Stimulated activated CD8-positive, alpha-beta memory T cell treated with anti-CD3 and anti-CD28 coated beads, Interleukin-12 subunit alpha, Interleukin-12 subunit beta, amount 100 ng/mL, for 24 hours (primary cell): ENCODE measurements around the gene RERE.

Experiments
- DNase-seq: peaks from one replicate; pipeline ENCODE4 v3.0.0-alpha.2; 2020; ENCODE audit errors: extremely low read depth

RERE gene

DNA sequence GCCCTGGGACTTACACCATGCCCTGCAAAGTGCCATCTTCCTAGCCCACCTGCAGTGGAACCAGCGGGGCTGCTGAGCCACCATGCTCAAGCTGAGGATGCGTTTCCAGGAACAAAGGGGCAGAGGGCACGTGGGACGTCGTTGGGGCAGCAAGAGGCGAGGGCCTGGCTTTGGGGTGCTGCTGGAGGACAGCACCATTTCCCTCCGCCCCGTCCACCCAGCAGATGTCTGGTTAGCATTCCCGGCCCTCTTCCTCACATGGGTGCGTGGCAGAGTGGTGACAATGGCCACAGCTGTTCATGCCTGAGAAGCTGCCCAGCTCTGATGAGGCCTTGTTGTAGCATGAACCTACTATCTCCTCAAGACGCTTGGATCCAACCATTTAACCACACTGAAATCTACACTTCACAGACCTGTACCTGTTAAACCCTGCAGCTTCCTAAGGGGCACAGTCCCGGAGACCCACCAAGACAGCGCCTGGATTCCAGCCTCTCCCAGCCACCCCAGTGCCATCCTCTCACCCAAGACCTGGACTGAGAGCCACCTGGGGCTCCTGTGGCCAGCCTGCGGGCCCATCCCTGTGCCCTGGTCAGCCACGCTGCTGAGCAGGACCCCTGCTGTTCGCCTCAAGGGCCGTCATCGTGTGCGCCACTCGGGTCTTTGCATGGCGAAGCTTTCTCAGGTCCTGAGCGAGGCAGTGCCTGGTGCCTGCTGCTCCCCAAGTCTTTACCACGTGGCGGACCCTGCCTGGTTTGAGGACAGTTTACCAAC is 466.3 kb downstream of the RERE start:
- DNase-seq, result no peak

DNA sequence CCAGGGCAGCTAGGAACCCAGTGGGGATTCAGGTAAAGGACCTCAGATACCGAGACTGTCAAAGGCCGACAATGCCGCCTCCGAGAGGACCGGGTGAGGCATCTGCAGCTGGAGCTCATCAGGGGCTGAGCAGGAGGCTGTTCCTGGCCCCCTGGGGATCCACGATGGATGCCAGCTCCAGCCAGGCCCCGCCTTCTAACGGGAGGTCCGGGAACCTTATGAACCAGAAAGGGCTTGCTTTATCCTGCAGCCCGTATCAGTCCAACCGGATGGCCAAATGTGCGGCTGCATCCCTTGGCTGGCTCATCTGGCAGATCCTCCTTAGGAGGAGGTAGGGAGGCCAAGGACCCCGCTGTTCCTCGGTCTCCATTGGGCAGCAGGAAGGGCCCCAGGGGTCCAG is 467.5 kb downstream of the RERE start:
- no peak for DNase-seq

DNA sequence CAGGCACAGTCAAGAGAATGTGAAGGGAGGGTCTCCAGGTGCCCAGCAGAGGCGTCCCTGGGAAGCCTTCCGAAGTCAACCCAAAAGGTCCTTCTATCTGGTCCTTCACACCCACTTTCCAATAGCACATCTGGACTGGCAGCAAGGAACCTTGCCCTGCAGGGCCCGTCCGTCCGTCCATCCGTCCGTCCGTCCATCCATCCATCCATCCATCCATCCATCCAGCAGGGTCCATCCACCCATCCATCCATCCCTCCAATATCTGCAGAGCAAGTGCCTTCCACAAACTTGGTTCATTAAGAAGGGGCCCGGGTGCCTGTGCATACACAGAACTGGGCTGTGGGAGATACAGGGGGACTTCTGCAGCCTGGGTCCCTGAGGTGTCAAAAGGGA is 468.0 kb downstream of the RERE start:
- DNase-seq, result no peak

DNA sequence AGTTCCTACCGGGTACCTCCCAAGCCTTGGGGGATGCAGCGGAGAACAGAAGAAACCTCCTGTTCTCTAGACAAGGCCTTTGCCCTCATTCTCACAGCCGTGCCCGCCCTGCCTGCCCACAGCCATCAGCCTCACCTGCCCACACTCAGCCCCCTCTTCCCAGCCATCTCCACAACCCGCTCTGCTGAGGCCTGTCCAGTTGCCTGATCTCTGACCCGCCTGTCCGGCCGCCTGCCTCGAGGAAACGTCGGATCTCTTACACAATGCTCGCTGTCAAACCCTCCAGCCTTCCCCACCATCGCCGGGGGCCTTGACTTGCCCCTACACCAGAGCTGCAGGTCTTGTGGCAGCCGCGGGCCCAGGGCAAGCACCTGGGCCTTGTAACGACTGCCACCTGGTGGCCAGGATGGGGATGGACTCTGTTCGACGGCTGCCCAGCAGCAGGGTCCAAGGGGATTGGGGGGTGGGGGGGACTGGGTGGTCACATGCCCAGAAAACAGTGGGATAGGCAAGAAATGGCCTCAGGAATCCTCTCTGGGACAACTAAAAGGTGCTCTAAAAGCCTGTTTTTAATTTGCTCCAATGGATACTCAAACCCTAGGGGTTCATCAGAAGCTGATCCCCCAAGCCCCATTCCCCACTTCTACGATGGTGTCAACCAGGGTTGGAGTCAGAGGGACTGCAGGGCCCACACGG is 468.5 kb downstream of the RERE start:
- DNase-seq, result peak; percentile 35

DNA sequence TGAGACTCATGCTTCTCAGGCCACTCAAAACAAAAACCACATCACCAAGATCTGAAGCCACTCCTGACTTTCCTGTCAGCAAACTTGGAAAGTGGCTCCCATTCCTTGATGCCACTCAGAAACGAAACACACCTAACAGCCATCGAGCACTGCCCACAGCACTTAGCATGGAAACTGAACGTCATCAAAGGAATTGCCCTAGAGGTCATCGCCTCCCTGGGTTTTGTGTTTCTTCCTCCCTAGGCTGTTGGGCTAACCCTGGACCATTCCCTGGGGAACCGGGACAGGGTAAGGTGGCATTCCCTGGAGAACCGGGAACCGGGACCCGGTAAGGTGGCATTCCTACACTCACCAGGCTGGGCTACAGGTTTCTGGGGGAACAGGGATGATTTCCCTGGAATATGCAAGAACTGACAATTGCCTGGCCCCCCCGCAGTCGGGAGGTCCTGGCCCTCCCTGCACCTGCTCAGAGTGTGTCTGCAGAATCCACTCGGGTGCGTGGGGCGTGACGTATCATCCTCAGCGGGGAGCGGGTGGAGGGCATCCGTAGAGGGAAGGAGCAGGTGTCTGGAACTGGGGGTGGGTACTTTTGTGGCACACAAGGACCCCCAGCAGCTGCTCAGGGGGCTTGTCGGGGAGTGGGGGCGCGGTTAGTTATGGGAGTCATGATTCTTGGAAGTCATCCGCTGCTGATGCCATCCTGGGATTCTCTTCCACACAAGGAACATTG is 469.2 kb downstream of the RERE start:
- no peak for DNase-seq

DNA sequence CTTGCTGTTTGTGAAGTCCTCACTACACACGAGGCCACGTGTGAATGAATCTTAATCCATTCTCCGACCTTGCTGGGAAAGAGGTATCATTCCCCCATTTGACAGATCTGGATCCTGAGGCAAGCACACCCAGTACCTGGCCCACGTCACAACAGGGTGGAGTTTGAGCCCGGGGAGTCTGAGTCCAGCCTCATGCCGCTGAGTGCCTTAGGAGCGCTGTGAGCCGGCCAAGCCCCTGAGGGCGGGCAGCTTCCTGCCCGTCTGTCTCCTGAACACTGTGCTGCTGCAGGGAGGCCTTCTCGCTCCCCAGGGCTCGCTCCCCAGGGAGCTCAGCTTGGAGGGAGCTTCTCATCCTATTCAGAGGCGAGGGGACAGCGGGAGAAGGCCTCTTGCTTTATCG is 469.8 kb downstream of the RERE start:
- no peak for DNase-seq

DNA sequence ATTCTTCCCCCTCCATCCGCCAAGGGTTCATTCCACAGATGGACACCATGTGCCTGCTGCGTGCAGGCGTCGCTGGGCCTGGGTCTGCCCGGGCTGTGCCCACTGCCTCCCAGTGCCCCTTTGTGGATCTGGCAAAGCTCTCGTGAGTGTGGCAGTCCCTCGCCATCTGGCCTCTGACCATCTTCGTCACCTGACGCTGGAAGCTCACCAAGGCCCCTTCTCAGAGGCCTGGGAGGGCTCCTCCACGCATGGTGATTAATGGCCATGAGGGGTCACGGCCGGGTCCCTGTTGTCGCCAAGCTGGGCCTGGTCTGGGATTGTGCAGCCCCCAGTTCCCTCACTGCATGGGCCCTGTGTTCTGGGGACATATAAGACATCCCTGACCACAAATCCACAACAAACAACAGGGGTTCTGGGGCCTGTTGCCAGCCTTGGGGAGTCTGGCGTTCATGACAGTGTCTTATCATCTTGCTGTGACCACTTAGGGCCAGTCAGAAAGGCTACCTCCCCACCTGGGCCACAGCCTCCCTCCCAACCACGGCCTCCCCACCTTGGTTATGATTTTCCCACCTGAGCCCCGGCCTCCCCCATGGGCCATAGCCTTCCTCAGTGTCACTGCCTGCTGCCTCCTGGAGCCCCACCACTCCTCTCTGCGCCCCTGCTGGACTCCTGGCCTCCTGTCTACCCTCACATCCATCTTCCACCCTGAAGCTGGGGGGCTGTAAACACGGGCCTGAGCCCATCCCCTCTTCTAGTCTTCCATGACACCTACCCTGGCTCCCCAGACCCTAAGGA is 471.6 kb downstream of the RERE start:
- DNase-seq, result no peak

DNA sequence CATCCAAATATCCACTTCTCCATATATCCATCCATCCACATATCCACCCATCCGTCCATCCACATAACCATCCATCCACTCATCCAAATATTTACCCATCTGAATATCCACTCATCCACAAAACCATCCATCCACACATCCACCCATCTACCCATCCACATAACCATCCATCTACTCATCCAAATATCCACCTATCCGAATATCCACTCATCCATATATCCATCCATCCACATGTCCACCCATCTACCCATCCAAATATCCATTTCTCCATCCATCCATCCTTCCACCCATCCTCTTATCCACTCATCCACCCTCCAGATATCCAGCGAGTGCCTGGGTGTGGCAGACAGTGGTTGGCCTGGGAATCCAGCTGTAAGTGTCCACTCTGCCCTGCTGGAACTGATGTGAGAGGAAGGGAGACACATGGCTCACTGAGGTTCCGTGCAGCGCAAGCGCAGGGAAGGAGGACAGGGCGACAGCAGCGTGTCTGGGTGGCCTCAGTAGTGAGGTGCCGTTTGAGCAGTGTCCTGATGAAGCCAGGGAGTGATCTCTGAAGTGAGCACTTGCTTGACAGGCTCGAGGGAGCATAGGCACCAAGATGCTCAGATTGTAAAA is 472.4 kb downstream of the RERE start:
- DNase-seq, result no peak

DNA sequence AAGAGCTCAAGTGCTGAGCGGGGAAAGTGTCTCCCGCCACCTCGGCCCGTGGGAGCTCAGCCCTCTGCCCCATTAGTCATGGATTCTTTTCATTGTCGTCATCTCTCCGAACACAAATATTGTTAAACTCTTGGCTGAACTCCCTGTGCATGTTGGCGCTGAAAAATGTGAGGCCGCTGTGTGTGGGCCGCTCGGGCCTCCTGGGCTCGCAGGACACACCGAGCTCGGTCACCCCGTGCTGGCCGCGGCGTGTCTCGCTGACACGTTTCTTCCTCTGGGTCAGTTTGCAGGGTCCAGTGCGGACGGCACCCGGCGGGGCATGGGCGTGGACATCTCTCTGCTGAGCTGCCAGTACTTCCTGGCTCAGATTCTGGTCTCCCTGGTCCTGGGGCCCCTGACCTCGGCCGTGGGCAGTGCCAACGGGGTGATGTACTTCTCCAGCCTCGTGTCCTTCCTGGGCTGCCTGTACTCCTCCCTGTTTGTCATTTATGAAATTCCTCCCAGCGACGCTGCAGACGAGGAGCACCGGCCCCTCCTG is 473.9 kb downstream of the RERE start:
- no peak for DNase-seq

DNA sequence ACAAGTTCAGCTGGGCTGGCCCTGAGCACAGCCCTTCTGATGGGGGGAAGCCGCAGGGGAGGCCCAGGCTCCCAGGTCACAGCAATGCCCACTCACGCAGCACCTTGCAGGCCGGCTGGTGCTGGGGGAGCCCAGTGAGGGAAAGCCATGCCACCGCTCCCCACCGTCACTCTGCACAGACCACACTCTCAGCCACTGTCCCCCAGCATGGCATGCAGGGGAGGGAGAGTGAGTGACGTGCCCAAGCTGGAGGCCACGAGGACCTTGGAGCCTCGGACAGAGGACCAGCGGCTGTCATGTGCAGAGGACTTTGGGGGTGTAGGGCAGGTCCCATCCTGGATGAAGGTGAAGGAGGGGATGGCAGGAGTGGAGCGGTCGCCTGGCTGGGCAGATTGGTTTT is 474.4 kb downstream of the RERE start:
- no peak for DNase-seq

DNA sequence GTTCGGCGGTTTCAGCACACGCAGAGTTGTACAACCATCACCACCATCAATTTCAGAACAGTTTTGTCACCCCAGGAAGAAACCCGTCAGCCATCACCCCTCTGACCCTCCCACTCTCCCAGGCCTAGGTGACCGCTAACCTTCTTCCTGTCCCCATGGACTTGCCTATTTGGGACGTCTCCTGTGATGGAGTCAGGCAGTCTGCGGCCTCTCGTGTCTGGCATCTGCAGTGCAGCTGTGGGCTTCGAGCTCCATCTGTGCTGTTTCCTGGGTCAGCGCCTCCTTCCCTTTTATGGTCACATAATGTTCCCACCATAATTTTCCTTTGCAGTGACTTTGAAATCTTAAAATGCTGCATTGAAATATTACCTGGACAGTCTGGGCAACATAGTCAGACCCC is 475.1 kb downstream of the RERE start:
- DNase-seq, result no peak

DNA sequence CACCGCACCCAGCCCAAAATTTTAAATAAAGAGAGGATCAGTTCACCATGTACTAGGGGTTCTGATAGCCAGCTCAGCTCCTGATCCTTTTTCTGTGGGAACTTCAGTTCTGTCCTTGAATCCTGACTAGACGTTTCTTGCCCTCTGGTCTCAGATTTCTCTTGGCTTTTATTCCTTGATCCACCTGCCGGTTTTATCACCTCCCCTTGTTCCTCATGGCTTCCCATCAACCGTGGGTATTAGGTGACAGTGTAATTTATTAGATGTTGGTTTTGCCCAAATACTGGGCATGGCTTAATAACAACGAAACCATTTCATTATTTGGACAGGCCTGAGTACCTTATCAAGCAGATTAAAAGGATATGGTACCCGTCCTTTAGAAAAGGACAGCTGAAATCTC is 477.0 kb downstream of the RERE start:
- no peak for DNase-seq

DNA sequence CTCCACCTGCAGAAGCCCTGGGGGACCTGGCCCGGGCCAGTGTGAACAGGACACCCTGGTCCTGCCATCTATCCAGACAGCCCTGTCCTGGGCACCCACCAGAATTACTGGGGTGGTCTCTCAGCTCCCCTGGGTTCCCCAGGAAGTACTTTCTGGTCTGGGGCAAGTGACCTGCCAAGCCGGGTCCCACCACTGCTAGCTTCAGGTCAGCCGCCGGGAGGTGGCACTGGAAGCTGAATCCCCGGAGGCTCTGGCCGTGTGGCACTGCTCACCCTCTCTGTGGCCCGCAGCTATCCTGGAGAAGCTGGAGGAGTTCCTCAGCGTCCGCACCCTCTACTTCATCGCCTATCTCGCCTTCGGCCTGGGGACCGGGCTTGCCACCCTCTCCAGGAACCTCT is 478.2 kb downstream of the RERE start:
- no peak for DNase-seq

DNA sequence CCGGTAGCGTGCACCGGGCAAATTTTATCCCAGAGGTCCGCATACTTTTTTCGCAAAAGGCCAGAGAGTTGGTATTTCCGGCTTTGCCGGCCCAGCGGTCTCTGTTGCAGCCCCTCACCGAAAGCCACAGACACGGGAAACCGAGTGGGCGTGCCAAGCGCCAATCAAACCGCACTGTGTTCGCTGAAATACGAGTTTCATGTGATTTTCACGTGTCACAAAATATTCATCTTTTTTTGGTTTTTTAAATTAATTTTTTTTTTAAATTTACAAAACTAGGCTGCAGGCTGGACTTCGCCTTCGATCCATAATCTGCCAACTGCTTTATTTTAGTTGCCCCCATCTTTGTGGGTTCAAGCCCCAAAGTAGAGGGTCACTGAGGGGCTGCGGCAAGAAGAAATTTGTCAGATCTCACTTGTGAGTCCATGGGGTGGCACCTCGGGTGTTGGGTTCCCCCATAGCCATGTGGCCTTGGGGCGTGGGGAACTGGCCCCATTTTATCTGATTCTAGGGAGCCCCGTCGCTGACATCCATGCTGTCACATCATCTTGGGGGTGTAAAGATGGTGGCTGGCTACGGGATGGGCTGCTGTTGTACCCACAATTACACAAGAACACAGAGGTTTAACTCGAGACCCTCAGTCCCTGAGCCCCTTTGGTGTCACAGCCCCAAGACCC is 478.8 kb downstream of the RERE start:
- DNase-seq, result no peak

DNA sequence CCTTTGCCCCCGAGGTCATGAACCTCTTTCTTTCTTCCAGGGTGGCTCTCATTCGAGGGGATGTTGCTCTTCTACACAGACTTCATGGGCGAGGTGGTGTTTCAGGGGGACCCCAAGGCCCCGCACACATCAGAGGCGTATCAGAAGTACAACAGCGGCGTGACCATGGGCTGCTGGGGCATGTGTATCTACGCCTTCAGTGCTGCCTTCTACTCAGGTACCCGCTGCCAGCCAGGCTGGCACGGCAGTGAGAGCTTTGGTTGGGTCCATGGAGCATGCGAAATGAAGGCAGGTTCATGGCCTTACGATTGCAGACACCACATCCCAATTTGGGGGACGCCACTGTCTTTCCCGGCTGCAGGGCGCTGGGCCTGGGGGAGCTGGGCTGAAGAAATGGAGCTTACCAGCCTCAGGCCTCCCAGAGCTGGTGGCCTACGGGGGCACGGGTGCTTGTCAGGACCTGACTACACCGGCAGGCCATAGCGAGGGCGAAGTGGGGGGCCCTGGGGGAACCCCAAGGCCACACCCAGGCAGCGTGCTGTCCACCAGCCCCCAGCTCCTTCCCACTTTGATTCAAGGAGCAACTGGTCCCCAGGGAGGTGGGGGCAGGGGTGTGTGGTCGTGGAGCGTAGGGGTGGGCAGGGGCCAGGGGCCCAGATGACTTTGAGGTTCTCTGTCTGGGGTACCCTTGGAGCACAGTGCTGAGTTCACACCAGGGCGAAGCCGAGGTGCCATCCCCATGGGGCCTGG is 479.5 kb downstream of the RERE start:
- DNase-seq, result no peak

DNA sequence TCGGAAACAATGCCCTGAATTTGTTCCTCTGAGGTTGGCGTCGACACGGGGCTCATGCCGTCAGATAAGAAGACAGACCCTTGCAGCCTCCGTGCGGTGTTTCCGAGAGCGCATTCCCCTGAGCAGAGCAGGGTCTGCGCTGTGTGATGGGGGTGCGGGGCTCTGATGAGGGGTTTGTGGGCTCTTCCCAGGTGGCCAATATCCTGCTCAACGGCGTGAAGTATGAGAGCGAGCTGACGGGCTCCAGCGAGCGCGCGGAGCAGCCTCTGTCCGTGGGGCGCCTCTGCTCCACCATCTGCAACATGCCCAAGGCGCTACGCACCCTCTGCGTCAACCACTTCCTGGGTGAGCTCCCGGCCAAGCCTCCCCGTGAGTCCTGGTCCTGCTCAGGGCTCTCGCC is 482.2 kb downstream of the RERE start:
- no peak for DNase-seq

DNA sequence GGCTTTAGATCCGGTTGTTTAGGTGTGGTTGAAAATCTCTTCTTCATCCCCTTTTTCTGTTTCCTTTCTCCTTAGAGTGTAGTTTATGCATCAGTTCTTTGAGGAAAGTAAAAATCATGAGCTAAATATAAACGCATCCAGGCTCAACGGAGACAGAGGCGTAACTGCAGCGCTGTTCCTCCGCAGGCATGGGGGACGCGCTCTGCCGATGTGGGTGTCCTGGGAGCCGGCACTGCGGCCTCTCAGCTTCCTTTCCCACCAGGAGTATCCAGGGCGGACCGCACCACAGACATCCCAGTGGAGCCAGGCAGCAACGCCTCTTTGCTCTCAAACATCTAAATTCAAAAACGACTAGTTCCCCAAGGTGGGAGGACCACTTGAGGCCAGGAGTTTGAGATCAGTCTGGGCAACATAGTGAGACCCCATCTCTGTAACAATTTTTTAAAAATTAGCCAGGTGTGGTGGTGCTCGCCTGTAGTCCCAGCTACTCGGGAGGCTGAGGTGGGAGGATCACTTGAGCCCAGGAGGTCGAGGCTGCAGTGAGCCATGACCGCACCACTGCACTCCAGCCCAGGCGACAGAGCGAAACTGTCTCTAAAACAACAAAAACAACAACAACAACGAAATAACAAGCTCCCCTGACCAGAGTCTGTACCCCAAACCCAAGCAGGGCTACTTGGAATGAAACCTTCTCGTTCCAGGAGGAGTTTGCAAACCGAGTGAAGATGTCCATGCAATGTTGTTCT is 483.2 kb downstream of the RERE start:
- no peak for DNase-seq

DNA sequence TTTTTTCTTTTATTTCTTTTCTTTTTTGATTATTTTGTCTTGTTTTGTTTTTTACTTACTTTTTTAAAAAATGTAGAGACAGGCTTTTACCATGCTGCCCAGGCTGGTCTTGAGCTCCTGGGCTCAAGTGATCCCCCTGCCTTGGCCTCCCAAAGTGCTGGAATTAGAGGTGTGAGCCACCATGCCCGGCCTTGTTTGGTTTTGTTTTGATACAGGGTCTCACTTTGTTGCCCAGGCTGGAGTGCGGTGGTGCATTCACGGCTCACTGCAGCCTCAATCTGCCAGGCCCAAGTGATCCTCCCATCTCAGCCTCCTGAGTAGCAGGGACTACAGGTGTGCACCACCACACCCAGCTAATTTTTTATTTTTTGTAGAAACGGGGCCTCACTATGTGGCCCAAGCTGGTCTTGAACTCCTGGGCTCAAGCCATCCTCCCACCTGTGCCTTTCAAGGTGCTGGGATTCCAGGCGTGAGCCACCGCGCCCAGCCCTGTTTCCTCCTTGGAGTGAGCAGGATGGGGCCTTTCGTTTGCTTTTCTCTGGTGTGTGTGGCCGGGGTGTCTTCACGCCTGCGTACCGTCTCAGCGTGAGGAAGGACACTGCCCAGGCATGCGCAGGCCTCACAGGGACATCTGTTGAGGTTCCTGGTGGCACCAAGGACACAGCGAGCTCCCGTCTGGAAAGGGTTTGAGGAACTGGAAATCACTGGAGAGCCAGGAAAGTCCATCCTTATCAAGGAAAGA is 484.0 kb downstream of the RERE start:
- DNase-seq, result no peak

DNA sequence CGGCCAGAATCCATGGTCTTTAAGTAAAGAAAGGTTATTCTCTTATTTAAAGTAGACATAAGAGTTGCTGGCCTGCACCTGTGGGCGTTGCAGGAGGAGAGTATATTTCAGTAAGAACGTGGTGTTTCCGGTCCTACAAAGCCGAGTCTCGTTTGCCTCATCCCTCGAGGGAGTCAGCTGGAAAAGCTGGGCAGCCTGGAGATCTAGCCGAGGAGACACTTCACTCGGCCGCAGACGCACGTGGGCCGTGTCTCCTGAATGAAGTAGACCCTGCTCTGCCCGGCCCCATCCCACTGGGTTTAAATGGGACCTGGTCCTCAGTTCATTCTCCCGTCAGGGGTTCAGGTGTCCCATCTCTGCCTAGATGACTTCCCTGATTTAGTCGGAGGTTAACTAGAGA is 484.6 kb downstream of the RERE start:
- DNase-seq, result no peak
